NCI-H345 (cell line): Measurements from ENCODE around the gene CXXC5.

ENCODE experiments used
- DNase-seq: peaks from one replicate; lab custom pipeline; 2025; lab: John Stamatoyannopoulos, UW

The CXXC5 gene

DNA sequence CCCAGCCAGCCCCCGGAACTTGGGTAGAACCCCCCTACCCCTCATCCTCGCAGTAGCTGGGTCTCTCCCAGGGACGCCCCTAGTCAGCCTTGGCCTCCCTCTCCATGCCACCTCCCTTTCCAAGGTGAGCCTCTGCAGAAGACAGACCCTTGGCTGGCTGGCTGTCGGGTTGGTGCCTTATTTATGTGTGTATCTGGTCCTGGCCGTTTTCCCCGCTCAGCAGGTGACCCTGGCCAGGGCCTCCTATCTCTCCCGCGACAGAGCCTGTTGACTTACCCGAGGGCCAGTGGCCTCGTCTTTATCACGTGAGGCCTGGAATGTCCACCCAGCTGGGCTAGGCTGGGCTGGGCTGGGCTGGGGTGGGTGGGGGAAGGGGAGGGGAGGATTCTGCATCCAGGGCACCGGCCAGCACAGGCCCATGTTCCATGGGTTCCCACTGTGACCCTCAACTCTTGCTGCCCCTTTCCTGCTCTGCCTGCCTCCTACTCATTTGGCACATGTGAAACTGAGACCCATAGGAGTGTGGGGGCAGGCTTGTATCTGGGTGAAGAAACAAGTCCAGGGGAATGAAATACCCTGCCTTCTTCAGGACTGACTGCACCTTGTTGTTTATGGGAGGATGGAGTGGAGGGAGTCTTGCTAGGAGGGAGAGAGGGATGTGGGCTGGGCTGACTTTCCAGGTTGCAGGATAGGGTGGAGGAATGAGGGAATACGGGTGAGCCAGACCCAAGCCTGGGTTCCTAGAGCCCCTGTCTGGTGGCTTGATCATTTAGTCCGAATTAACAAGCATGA, 3.1 kb downstream of the CXXC5 start:
- DNase-seq = no peak

DNA sequence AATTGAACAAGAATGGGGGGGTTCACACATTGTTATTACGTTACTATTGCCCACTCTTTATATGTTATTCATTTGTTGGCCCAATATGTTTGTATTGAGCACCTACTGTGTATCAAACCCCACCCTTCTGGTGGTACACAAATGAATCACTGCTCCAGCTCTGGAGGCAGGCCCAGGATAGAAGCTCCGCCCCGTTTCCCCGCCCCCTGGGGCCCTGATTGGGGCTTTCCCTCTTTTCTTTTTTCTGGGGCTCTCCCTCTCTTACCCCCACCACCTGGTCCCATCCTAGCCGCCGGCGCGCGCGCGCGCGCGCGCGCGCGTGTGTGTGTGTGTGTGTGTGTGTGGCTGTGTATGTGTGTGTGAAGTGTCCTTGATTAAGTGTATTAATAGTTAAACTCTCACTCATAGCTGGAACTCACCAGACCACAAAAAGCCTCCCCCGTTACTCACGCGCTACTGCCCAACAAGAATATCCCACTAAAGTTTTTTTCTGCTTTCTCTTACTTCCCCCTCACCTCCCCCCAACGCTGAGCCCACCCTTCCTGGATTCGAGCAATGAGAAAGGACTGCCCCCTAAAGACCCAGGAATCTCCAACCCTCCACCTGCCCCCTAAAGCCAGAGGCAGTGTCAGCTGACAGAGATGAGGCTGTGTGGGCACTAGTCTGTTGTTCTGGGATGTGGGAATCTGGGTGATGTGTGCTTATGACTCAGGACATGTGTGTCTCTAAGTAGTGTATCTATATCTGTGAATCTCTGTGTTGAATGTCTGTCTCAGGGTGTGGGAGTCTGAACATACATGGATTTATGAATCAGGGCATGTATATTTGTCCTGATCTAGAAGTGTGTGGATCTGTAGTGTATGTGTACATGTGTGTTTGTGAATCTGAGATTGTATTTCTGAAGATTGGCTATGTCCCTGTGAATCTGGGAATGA, 4.0 kb downstream of the CXXC5 start:
- no peak for DNase-seq

DNA sequence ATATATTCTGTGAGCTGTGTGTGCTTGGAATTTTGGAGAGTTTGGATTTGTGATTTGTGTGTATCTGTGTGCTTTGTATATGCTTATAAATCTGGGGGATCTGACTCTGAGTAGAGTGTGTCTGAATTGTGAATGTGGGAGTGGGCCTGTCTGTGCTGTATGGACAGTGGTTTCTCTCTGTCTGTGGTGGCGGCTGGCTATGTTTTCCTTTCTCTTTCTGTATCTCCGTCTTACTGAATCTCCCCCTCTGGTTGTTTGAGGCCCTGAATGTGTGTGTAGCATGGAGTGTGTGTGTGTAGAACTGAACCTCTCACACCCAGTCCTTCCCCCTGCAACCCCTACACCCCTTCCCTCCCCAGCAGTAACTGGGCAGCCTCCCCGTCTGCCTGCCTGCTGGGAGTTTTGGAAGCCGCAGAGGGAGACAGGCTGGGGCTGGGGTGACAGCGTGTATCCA, 4.7 kb downstream of the CXXC5 start:
- DNase-seq = no peak

DNA sequence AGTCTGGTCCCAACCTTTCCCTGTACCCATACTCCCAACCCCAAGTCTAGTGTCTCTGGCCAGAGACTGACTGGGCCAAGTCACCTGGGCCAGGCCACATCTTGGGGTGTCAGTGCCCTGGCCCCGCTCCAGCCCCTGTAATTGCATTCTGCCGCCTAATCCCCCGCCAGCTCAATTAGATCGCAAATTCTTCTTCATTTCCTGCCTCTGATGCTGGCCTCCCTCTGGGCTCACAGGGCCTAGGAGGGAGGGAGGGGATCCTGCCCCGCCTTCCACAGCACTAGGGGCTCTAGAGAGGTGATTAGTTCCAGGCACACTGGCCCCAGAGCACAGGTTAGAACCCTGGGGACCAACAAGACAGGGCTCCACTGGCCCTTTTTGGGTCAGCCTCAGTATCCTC, 5.5 kb downstream of the CXXC5 start:
- DNase-seq = no peak

DNA sequence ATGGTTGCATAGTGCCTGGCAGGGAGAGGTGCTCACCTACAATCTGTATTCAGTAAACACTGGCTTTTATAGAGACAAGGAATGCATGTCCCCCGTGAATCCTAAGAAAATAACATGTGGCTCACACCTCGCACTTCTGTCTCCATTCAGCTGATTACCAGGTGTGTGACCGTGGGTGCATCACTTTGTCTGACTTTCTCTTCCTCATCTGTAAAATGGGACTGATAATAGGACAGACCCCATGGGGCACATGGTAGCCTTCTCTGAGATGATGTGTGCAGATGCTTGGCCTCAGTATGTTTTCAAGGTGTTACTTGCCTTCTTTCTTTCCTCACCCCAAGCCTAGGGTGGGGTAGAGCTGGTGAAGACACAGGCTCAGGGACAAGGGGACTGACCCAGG, 6.3 kb downstream of the CXXC5 start:
- DNase-seq = no peak

DNA sequence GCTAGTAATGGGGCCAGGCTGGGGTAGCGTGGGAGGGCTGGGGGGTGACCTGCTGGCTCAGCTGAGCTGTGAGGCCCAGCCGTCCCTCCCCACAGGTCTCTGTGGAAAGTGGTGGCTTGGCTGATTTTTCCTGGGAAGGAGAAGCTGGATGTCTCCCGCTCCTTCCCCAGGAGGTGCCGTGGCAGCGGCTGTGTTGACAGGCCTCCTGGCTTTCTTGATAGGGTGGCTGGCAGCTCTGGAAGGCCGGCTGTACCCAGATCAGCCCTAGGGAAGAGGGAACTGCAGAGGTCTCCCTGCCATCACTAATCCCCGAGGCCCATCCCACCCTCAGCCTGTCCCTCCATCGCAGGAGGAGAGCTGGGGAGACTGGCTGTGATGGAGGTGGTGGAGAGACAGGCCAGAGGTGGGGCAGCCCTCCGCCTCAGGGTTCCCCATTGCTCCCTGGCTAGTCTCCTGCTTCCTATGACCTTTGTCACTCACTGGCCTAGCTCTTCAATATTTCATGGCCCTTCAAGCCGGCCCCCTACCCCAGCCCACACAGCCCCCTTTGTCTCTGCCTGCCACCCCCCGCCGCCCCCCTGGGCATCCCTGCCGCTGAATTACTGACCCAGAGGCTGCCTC, 6.8 kb downstream of the CXXC5 start:
- no peak for DNase-seq

DNA sequence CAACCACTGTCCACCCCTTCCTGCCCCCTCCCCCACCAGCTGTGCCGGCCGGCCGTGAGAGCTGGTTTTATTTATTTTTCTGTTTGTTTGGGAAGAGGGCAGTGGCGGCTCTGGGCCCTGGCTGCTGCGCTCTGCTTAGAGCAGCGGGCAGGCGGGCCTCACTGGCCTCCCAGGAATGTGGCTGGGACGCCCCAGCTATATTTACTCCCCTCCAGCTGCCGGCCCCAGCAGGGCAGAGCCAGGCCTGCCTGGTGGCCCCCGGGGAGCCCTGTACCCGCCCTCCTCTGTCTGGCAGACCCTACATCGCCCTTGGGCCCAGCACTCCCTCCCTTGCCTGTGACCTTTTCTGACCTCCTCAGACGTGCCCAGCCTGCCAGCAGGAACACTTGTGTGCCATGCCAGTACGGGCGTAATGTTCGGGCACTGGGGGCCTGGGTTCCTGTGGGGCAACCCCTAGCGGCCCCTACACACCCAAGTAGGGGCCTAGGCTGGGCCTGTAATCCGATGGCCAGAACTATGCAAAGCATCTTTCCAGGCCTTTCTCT, 7.7 kb downstream of the CXXC5 start:
- DNase-seq = no peak

DNA sequence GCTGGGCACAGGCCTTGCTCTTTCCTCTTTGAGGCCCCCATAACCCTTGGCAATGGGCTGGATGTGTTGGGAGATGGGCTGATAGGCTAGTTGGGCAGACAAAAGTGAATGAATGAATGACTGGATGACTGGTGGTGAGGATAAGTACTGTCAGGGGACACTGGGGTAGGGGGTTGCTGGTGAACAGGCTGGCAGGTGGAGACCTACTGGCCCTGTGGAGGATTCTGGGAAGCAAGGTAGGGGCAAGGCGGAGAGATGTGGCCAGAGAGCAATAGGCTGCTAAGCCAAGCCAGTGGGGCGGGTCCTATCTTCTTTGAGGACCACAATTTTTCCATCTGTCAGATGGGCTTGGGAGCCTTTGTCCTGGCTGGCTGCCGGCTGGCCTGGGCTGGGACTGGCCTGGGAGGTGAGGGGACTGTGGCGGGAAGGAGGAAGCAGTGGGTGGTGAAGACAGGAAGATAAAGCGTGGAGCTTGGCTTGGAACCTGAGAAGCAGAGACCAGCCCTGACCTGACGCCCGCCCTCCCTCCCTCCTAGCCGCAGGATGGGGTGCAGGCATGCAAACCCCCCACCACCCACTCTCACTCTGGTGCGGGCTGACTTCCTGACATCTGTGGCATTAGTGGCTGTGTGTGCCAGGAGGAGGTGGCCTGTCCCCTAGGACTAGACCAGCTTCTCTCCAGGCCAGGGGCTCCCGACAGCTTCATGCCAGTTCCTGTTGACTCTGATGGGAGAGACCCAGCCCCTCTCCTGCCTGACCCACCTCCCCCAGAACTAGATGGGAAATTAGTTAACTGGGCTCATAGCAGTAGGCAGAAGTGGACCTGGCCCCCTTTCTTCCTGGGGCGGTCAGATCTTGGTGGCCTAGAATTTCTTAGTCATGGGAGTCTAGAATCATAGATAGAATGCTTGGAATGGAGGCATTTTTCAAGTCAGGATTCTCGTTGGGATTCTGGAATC, 9.5 kb downstream of the CXXC5 start:
- no peak for DNase-seq

DNA sequence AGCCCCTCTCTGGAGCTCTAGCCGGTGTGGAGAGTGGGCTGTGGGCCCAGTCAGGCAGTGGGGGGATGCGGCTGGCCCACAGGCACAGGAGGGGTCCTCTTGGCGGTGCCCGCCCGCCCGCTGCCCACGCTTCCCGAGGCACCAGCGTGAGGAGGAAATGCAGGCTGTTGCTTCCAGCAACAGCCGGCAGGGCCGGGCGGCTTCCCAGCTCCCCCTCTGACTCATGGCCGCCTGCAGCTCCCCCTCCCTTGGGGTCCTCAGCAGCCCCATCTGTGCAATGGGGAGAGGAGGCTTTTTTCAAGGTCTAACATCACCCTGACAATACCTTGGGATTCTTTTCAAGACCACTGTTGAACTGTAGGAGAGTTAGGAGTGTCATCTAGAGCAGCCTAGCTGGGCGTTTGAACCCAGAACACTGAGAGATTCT, 10.4 kb downstream of the CXXC5 start:
- no peak for DNase-seq

DNA sequence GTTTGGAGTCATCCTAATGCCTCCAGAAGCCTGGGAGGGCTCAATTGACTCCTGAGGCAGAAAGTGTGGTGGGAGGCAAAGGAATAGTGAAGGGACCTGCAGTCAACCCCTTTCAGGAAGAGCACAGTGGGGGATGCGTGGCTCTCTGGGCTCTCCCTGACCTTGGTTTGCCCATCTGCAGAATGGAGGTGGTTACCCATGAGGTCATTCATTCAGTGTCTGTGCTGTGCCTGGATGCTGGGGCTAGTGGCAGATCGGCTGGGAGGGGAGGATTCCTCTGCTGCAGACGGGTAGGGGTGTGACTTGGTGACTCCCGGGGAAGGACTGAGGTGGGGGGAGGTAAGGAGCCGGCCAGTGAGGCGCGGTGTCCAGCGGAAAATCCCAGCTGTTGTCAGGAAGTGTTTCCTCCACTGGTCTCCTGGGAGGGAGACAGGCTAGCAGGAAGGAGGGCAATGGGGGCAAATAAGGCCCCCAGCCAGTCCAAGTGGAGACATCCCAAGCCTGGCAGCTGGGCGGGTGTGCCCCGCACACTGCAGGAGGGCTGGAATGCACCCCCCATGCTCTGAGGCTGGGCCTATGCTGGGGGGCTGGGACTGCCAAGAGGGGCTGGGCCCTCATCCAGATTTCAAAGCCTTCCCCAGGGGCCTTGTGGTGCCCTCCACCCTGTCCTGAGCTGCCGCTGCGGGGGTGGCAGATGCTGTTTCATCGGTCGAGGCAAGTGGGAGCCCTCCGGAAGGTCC, 10.9 kb downstream of the CXXC5 start:
- DNase-seq = no peak

DNA sequence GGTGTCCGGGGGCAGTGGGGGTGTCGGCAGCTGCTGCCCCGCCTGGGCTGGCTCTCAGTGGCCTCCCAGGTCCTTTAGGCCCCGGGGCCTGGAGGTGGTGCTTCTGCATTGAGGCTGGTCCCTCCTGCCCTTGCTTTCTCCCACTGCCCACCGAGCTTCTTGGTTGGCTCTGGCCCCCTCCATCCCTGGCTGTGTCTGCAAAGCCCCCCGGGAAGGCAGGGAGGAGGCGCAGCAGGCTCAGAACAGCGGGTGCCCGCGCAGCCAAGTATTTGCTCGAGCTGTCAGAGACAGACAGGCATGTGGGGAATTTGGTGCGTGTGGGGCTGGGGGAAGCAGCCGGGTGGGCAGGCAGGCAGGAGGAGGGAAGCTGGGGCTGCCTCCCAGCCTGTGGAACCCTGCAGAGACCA, 11.5 kb downstream of the CXXC5 start:
- DNase-seq = no peak

DNA sequence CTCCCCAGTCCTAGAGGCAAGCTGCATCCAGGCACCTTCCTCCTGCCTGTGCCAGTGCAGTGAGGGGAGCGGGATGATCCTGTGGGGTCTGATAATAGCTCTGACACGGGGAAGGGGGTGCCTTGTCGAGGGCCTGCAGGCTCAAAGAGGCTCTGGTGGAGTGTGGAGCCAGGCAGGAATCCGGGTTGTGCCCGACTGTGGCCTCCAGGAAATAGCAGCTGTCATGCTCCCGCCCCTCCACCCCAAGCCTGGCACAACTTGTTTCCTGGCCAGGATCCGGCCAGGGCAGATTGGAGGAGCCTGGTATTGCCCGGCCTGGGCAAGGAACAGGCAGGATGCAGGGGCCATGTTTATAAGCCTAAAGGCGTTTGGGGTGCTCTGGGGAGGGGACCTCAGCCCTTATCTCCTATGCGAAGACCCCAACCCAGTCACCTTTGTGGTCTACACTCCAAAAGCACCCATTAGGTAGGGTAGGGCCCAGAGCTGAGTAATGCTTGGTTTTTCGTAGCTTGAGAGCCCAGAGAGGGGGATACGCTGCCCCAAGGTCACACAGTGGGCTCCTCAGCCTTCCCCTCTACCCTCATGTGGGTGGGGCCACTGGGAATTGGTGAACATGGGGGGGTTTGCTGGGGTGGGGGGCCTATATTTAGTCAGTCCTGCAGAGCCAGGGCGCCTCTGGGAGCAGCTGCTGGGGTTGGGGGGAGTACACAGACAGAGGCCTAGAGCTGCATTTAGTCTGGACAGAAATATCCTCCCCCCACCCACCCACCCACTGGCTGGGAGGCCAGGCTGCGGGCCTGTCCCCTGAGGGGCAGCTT, 12.2 kb downstream of the CXXC5 start:
- DNase-seq = no peak

DNA sequence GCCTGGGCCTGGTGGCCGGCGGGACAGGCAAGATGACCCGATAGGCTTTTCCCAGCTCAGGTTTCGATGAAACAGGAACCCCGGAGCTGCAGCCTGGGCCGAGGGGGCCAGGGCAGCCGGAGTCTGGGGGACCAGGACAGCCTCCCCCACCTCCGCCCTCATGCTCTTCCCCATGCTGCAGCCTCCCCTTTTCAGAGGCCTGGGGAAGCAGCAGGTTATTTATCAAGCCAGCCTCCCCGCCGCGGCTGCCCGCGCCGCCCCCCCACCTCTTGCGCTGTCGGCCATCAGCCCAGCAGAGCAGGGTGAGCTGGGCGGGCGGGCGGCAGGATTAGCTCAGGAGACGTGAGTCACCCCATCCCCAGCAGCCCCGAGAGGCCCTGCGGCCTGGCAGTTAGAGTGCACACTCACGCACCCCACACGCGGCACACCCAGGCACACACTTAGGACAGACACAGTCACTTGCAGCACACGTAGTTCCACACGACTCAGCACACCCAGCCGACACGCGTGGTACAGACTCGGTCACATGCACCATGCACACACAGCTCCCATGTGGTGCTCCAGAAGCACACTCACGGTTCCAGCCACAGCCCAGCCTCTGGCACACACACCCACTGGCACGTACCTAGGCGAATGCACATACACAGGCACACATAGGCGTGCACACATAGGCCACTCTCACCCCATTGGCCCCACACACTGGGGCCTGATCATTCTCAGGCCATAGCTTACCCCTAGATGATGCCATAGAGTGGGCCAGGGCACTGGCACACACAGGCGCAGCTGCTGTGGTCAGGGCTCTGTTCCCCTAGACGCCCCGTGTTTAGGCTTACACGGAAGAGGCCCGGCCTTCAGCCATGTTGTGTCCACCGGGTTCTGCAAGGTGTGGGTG, 13.0 kb downstream of the CXXC5 start:
- DNase-seq = no peak

DNA sequence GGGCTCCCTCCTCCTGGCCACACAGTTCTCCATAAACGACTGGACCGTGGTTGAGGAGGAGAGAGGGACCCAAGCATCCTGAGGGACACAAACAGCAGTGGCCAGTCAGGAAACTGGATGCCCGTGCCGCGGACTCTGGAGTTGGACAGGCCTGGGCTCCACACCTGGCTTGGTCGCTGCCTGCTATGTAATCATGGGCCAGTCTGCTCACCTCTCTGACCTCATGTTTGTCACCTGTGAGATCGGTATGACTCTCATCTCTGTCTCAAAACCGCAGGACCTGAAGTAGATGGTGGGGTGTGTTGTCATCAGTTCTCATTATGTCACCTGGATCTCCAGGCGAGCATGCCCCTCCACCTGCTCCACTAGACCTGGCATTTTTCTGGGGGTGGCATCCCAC, 14.5 kb downstream of the CXXC5 start:
- no peak for DNase-seq

DNA sequence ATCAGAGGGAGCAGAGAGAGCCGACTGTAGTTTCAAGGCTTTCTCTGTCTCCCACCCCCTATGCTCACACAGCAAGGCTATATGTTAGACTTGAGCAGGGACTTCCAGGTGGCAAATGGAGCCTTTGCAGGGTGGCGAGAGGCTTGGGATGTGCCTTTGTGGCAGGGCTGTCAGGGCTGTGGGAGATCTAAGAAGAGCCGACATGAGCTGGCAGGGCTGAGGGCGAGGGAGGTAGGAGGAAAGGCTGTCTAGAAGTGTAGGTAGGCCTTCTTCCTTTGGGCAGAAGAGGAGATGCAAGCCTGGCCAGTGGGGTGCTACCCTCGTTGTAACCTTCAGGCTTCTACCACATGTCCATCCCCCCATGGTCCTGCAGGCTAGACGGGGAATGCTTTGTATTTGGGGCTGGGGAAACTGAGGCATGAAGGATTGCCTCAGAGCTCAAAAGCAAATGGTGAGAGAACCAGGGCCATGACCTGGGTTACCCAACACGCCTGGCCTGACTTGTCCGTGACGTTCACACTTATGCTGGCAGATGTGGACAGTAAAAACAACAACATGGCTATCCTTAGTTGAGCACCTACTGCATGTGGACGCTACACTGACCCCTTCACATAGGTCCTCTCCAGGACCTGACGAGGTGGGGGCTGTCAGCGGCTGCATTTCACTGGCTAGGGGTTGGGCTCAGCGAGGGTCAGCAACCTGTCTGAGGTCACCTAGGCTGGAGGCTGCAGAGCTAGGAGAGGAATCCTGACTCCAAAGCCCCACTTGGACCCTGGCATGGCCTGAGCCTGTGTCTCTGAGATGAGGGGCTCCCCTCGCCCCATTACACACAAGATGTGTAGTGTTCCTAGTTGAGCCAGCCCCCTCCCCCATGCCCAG, 15.3 kb downstream of the CXXC5 start:
- no peak for DNase-seq

DNA sequence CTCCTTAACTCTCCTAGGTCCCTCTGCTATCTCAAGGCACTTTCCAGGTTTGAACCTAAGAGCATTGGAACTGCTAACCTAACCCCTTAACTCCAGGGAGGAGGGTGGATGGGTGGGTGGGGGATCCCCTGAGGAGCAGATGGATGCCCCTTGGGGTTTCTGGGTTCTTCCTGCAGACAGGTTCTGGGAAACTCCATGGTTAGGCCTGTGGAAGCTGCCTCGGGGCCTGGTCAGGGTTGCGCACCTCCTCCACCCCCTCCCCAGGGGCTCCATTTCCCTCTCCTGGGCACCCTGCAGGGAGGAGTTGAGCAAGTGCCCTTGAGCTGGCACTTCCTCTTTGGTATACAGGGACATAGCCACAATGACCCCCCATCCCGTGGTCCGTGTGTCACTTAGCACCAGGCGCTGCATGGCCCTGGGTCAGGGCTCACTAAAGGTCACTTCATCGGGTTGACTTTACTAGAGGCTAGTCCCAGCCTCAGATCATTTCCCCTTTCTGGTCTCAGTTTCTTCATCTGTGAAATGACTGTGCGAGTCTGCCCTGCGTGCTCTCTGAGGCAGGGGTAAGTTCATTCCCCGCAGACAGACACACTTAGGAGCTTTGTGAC, 16.0 kb downstream of the CXXC5 start:
- DNase-seq = no peak

DNA sequence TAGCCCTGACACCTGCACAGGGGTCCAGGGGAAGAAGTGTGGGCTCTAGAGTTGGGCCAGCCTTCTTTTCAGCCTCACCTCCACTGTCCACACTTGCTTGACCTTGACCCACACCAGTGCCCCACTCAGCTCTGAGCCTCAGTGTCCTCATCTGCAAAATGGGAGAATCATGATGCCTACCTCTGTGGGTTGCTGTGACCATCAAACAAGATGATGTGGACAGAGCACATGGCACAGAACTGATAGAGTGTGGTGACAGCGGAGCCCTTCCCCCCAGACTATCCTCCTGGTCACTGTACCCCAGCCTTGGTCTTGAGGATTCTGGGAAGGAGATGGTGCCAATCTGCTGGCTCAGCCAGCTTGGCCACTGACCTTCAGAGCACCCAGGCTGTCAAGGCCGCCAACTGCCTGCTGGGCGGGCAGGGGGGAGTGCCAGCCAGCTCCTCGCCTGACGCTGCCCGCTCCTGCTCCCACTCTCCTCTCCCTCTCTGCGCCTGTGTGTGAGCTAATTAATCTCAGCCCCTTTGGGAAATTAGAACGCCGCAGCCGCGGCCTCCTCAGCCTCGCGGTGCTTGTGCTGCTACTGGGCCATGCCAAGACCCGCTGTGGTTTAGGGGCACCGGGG, 16.7 kb downstream of the CXXC5 start:
- DNase-seq = no peak
